BE2C (cell line): Measurements from ENCODE around the gene NDUFV3.
A peak's percentile ranks its signal among the peaks of the same experiment; 100 is the strongest.
"Not testable (repeated sequence)": the region's sequence is repeated elsewhere in the genome, so short reads cannot be mapped to it uniquely, and the experiment has no call there.

Source experiments
- DNase-seq: peaks from one replicate; pipeline ENCODE4 v3.0.0-alpha.2; 2020
- H3K27me3 ChIP-seq: fragments of 250-450 bp; sonication (Bioruptor Pico); 2 replicates; pipeline ENCODE4 v1.5.1; 2020; ENCODE audit warnings: mild to moderate bottlenecking
- H3K36me3 ChIP-seq: fragments of 250-450 bp; sonication (Bioruptor Pico); 2 replicates; pipeline ENCODE4 v1.5.1; 2020; ENCODE audit warnings: mild to moderate bottlenecking
- H3K4me1 ChIP-seq: fragments of 250-450 bp; sonication (Bioruptor Pico); 2 replicates; pipeline ENCODE4 v1.5.1; 2020
- H3K4me3 ChIP-seq: 2 replicates; pipeline ENCODE4 v1.5.1; 2011; ENCODE audit warnings: low read depth, low read length
- H3K9me3 ChIP-seq: fragments of 250-450 bp; sonication (Bioruptor Pico); 2 replicates; pipeline ENCODE4 v1.5.1; 2020
- TF ChIP-seq, protein P1 (sequence below): IDR thresholded peaks from 2 replicates; pipeline ENCODE4 v1.5.1; 2012; ENCODE audit warnings: mild to moderate bottlenecking, low read depth, low read length

NDUFV3 gene

GRCh38 chr21:42847726-42848125 lies 45.4 kb upstream of the NDUFV3 start:
- H3K27me3 ChIP-seq = no peaks in the 10 kb centered on the region
- no peak overlapping the region for H3K4me3 ChIP-seq
- H3K9me3 ChIP-seq = no peaks in the 10 kb centered on the region
- H3K36me3 ChIP-seq = peaks cover 85% of the 10 kb centered on the region
- TF ChIP-seq, protein P1, sequence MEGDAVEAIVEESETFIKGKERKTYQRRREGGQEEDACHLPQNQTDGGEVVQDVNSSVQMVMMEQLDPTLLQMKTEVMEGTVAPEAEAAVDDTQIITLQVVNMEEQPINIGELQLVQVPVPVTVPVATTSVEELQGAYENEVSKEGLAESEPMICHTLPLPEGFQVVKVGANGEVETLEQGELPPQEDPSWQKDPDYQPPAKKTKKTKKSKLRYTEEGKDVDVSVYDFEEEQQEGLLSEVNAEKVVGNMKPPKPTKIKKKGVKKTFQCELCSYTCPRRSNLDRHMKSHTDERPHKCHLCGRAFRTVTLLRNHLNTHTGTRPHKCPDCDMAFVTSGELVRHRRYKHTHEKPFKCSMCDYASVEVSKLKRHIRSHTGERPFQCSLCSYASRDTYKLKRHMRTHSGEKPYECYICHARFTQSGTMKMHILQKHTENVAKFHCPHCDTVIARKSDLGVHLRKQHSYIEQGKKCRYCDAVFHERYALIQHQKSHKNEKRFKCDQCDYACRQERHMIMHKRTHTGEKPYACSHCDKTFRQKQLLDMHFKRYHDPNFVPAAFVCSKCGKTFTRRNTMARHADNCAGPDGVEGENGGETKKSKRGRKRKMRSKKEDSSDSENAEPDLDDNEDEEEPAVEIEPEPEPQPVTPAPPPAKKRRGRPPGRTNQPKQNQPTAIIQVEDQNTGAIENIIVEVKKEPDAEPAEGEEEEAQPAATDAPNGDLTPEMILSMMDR = no peak
- peak; percentile 1 for DNase-seq
- no peaks in the 10 kb centered on the region; the same call in 1 of the 2 replicates for H3K4me1 ChIP-seq

- H3K4me3 ChIP-seq, H3K27me3 ChIP-seq, DNase-seq, H3K9me3 ChIP-seq, H3K4me1 ChIP-seq: not testable (repeated sequence)
- peaks cover 86% of the 10 kb centered on the region for H3K36me3 ChIP-seq
These were observed 44.8 kb upstream of the NDUFV3 start for GRCh38 chr21:42848144-42848931.

GRCh38 chr21:42848932-42849758 lies 44.0 kb upstream of the NDUFV3 start:
- no peak overlapping the region for H3K4me3 ChIP-seq
- H3K4me1 ChIP-seq = no peaks in the 10 kb centered on the region; the same call in 1 of the 2 replicates
- DNase-seq = no peak
- TF ChIP-seq, protein P1 = no peak
- H3K36me3 ChIP-seq = peaks cover 87% of the 10 kb centered on the region
- no peaks in the 10 kb centered on the region for H3K9me3 ChIP-seq
- no peaks in the 10 kb centered on the region for H3K27me3 ChIP-seq

- no peak overlapping the region for H3K4me3 ChIP-seq
These were observed 43.2 kb upstream of the NDUFV3 start for GRCh38 chr21:42849759-42850412.

GRCh38 chr21:42850463-42850862 lies 42.6 kb upstream of the NDUFV3 start:
- Histone ChIP-seq H3K27me3 (no peaks in the 10 kb centered on the region), H3K4me1 (no peaks in the 10 kb centered on the region; the same call in 1 of the 2 replicates), H3K4me3 (no peak overlapping the region), H3K9me3 (no peaks in the 10 kb centered on the region), H3K36me3 (peaks cover 87% of the 10 kb centered on the region)
- DNase-seq = no peak
- TF ChIP-seq, protein P1 = no peak

More at GRCh38 chr21:42849759-42850412, 43.2 kb upstream of the NDUFV3 start:
- H3K4me1 ChIP-seq = no peaks in the 10 kb centered on the region; the same call in 1 of the 2 replicates
- DNase-seq = no peak
- H3K9me3 ChIP-seq = no peaks in the 10 kb centered on the region
- no peaks in the 10 kb centered on the region for H3K27me3 ChIP-seq
- TF ChIP-seq, protein P1 = no peak
- peaks cover 87% of the 10 kb centered on the region for H3K36me3 ChIP-seq

- Histone ChIP-seq H3K4me1 (no peaks in the 10 kb centered on the region; the same call in 1 of the 2 replicates), H3K27me3 (no peaks in the 10 kb centered on the region)
- peak; percentile 55 for DNase-seq
These were observed 42.2 kb upstream of the NDUFV3 start for GRCh38 chr21:42850866-42851391.

More at GRCh38 chr21:42850866-42851391, 42.2 kb upstream of the NDUFV3 start:
- TF ChIP-seq, protein P1 = peak; percentile 51
- no peak overlapping the region for H3K4me3 ChIP-seq
- no peaks in the 10 kb centered on the region for H3K9me3 ChIP-seq
- H3K36me3 ChIP-seq = peaks cover 87% of the 10 kb centered on the region
